GM12875 (cell line): ENCODE data around the gene EEF1AKMT4.

Experiments used
- H3K4me3 ChIP-seq: one replicate; pipeline ENCODE4 v1.5.1; 2011; ENCODE audit warnings: low read depth, low read length, control low read depth
- CTCF ChIP-seq: IDR thresholded peaks from 2 replicates; pipeline ENCODE4 v1.5.1; 2011; ENCODE audit warnings: low read depth, mild to moderate bottlenecking, control low read depth, inconsistent platforms, low read length, moderate library complexity, borderline replicate concordance; ENCODE audit not compliant: insufficient read depth

EEF1AKMT4 gene

GRCh38 chr3:184299488-184300377 is 50.3 kb downstream of the EEF1AKMT4 start:
- peak overlapping the region; percentile 96 for H3K4me3 ChIP-seq
- no peak for TF ChIP-seq CTCF

- no peak overlapping the region for H3K4me3 ChIP-seq
- TF ChIP-seq CTCF = no peak
Measured at GRCh38 chr3:184300378-184300720, 50.9 kb downstream of the EEF1AKMT4 start.

GRCh38 chr3:184305577-184305976 is 56.1 kb downstream of the EEF1AKMT4 start:
- no peak overlapping the region for H3K4me3 ChIP-seq
- peak; percentile 20; the same call in 1 of the 2 replicates for TF ChIP-seq CTCF

GRCh38 chr3:184306341-184306972 is 57.0 kb downstream of the EEF1AKMT4 start:
- TF ChIP-seq CTCF = no peak
- H3K4me3 ChIP-seq = no peak overlapping the region

- no peak overlapping the region for H3K4me3 ChIP-seq
- no peak for TF ChIP-seq CTCF
Measured at GRCh38 chr3:184307915-184308314, 58.4 kb downstream of the EEF1AKMT4 start.
